NCI-H2107 (cell line): ENCODE results near the gene FOXP1.

Experiments
- DNase-seq: peaks from one replicate; lab custom pipeline; 2025; lab: John Stamatoyannopoulos, UW

FOXP1 gene

GRCh38 chr3:71120012-71120411, 463.5 kb downstream of the FOXP1 start:
- no peak for DNase-seq

- no peak for DNase-seq
Measured at GRCh38 chr3:71119171-71119570, 464.4 kb downstream of the FOXP1 start.

GRCh38 chr3:71118436-71118835, 465.1 kb downstream of the FOXP1 start:
- DNase-seq, result no peak

- DNase-seq, result no peak
Measured at GRCh38 chr3:71117572-71118247, 465.8 kb downstream of the FOXP1 start.

- DNase-seq, result no peak
Measured at GRCh38 chr3:71114610-71115009, 468.9 kb downstream of the FOXP1 start.

- no peak for DNase-seq
Measured at GRCh38 chr3:71112576-71112975, 471.0 kb downstream of the FOXP1 start.

- no peak for DNase-seq
Measured at GRCh38 chr3:71111784-71112440, 471.6 kb downstream of the FOXP1 start.

- DNase-seq, result no peak
Measured at GRCh38 chr3:71110385-71111222, 472.9 kb downstream of the FOXP1 start.

- no peak for DNase-seq
Measured at GRCh38 chr3:71109977-71110285, 473.6 kb downstream of the FOXP1 start.

GRCh38 chr3:71109241-71109976, 474.1 kb downstream of the FOXP1 start:
- no peak for DNase-seq

- no peak for DNase-seq
Measured at GRCh38 chr3:71107926-71108325, 475.6 kb downstream of the FOXP1 start.

- no peak for DNase-seq
Measured at GRCh38 chr3:71104976-71105375, 478.6 kb downstream of the FOXP1 start.

GRCh38 chr3:71104556-71104955, 479.0 kb downstream of the FOXP1 start:
- DNase-seq, result no peak

GRCh38 chr3:71104121-71104541, 479.4 kb downstream of the FOXP1 start:
- no peak for DNase-seq

GRCh38 chr3:71103430-71103921, 480.1 kb downstream of the FOXP1 start:
- DNase-seq, result no peak

- DNase-seq, result no peak
Measured at GRCh38 chr3:71102111-71102983, 481.2 kb downstream of the FOXP1 start.

- no peak for DNase-seq
Measured at GRCh38 chr3:71101626-71102025, 481.9 kb downstream of the FOXP1 start.

- DNase-seq, result no peak
Measured at GRCh38 chr3:71101014-71101413, 482.5 kb downstream of the FOXP1 start.

- DNase-seq, result no peak
Measured at GRCh38 chr3:71099997-71100719, 483.4 kb downstream of the FOXP1 start.

- DNase-seq, result no peak
Measured at GRCh38 chr3:71097557-71097956, 486.0 kb downstream of the FOXP1 start.
